ENCODE data around the gene SCAANT1. TPM values are rescaled to one million over a fixed set of nuclear protein-coding genes. Genes with fewer than 3 reads are reported as not detected.

SCAANT1 gene
- total and polyA plus RNA-seq, 2 donors (not counting 1 experiment from before 2014, with no cell fraction given), result 1.7 TPM; not detected in 1

DNA sequence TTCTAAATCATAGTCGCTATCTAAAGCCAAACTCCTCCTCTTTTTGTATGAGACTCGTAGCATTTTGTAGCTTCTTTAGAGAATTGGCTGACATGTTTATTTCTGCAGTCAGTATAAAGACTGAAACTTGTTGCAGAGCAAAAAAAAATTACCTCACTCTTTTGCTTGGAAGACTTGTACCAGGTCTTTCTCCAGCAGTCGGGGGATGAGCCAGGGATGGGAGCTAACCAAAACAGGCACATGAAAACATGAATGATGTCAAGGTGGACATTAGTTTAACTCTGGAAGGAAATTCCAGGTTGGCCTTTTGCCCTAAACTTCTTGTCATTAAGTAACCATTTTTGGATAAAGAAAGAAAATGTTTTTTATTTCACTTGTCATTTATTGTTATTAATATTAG, 47.0 kb upstream of the SCAANT1 start:
- no peak for DNase-seq (ENCODE audit: low read depth in 2 of 2)
- H3K4me3 ChIP-seq (replicated peaks in 1 of 4; ENCODE audit: control extremely low read depth in 1 of 4, insufficient read depth in 1 of 4, low read depth in 3 of 4, low read length in 4 of 4), result no peak overlapping the region
- TF ChIP-seq, protein P1, sequence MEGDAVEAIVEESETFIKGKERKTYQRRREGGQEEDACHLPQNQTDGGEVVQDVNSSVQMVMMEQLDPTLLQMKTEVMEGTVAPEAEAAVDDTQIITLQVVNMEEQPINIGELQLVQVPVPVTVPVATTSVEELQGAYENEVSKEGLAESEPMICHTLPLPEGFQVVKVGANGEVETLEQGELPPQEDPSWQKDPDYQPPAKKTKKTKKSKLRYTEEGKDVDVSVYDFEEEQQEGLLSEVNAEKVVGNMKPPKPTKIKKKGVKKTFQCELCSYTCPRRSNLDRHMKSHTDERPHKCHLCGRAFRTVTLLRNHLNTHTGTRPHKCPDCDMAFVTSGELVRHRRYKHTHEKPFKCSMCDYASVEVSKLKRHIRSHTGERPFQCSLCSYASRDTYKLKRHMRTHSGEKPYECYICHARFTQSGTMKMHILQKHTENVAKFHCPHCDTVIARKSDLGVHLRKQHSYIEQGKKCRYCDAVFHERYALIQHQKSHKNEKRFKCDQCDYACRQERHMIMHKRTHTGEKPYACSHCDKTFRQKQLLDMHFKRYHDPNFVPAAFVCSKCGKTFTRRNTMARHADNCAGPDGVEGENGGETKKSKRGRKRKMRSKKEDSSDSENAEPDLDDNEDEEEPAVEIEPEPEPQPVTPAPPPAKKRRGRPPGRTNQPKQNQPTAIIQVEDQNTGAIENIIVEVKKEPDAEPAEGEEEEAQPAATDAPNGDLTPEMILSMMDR (conservative IDR thresholded peaks at IDR 0.05 in 1 of 2, IDR thresholded peaks at IDR 0.05 in 1 of 2; ENCODE audit: low read depth in 1 of 2, low read length in 2 of 2), result no peak
- TF ChIP-seq EZH2 (IDR thresholded peaks at IDR 0.05; ENCODE audit: low read length, missing control alignments), result no peak
- H3K4me1 ChIP-seq (ENCODE audit: control insufficient read depth, extremely low read depth, insufficient read depth, low read length), result peaks cover 6% of the 10 kb centered on the region
- no peak overlapping the region for H2AFZ ChIP-seq (ENCODE audit: low read length)
- H4K20me1 ChIP-seq (ENCODE audit: control insufficient read depth, extremely low read depth, insufficient read depth, low read length), result no peaks in the 10 kb centered on the region
- no peaks in the 10 kb centered on the region for H3K27me3 ChIP-seq (ENCODE audit: control insufficient read depth, insufficient read depth, low read length)
- no peak overlapping the region for H3K27ac ChIP-seq (ENCODE audit: insufficient read depth, low read length)
- no peak overlapping the region for H3K9ac ChIP-seq (ENCODE audit: insufficient read depth, low read length)
- peaks cover 14% of the 10 kb centered on the region for H3K79me2 ChIP-seq (ENCODE audit: control insufficient read depth, insufficient read depth, low read length)
- no peak overlapping the region for H3K4me2 ChIP-seq (ENCODE audit: extremely low read depth, insufficient read depth, low read length)
- no peaks in the 10 kb centered on the region for H3K36me3 ChIP-seq (ENCODE audit: control insufficient read depth, insufficient read depth, low read length)
- H3K9me3 ChIP-seq (ENCODE audit: control insufficient read depth, insufficient read depth, low read depth, low read length), result no peaks in the 10 kb centered on the region

DNA sequence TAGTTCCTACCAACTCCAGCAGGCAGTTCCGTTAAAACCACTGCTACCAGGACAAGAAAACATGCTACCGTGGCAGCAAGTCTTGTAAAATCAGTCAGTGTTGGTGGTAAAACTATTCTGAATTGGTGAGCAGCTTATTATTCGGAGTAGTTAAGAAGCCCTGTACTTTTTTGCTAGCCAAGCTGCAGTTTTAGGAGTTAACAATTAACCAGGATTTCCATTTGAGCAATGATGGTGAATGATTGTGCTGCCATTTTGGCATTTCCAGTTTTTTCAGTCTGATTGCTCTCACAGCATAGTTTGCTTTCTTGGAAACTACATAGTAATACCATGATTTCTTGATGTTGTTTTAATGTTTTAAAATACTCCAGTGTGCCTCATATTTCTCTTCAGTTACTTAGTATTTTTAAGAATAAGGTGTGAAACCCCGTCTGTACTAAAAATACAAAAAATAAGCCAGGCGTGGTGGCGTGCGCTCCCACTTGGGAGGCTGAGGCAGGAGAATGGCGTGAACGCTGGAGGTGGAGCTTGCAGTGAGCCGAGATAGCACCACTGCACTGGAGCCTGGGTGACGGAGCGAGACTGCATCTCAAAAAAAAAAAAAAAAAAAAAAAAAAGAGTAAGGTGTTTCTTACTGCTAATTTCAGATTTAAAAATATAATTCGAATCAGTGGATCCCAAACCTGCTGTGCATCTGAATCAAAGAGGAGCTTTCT, 43.8 kb upstream of the SCAANT1 start:
- Histone ChIP-seq H4K20me1 (ENCODE audit: control insufficient read depth, extremely low read depth, insufficient read depth, low read length) (no peaks in the 10 kb centered on the region), H3K4me2 (ENCODE audit: extremely low read depth, insufficient read depth, low read length) (no peak overlapping the region), H3K27me3 (ENCODE audit: control insufficient read depth, insufficient read depth, low read length) (no peaks in the 10 kb centered on the region), H2AFZ (ENCODE audit: low read length) (no peak overlapping the region), H3K27ac (ENCODE audit: insufficient read depth, low read length) (no peak overlapping the region), H3K4me1 (ENCODE audit: control insufficient read depth, extremely low read depth, insufficient read depth, low read length) (peaks cover 9% of the 10 kb centered on the region), H3K79me2 (ENCODE audit: control insufficient read depth, insufficient read depth, low read length) (peaks cover 12% of the 10 kb centered on the region), H3K36me3 (ENCODE audit: control insufficient read depth, insufficient read depth, low read length) (no peaks in the 10 kb centered on the region), H3K9ac (ENCODE audit: insufficient read depth, low read length) (no peak overlapping the region), H3K4me3 (replicated peaks in 1 of 4; ENCODE audit: control extremely low read depth in 1 of 4, insufficient read depth in 1 of 4, low read depth in 3 of 4, low read length in 4 of 4) (no peak overlapping the region), H3K9me3 (ENCODE audit: control insufficient read depth, insufficient read depth, low read depth, low read length) (no peaks in the 10 kb centered on the region)
- TF ChIP-seq, protein P1 (conservative IDR thresholded peaks at IDR 0.05 in 1 of 2, IDR thresholded peaks at IDR 0.05 in 1 of 2; ENCODE audit: low read depth in 1 of 2, low read length in 2 of 2), result no peak
- TF ChIP-seq EZH2 (IDR thresholded peaks at IDR 0.05; ENCODE audit: low read length, missing control alignments), result no peak
- no peak for DNase-seq (ENCODE audit: low read depth in 2 of 2)

GRCh38 chr3:63955036-63955650, 43.0 kb upstream of the SCAANT1 start:
- peaks cover 11% of the 10 kb centered on the region for H3K79me2 ChIP-seq (ENCODE audit: control insufficient read depth, insufficient read depth, low read length)

More at GRCh38 chr3:63955036-63955650, 43.0 kb upstream of the SCAANT1 start:
- no peak overlapping the region for H2AFZ ChIP-seq (ENCODE audit: low read length)
- H3K27ac ChIP-seq (ENCODE audit: insufficient read depth, low read length), result no peak overlapping the region
- no peaks in the 10 kb centered on the region for H3K27me3 ChIP-seq (ENCODE audit: control insufficient read depth, insufficient read depth, low read length)
- no peak overlapping the region for H3K9ac ChIP-seq (ENCODE audit: insufficient read depth, low read length)
- peaks cover 9% of the 10 kb centered on the region for H3K4me1 ChIP-seq (ENCODE audit: control insufficient read depth, extremely low read depth, insufficient read depth, low read length)
- H3K4me2 ChIP-seq (ENCODE audit: extremely low read depth, insufficient read depth, low read length), result no peak overlapping the region
- TF ChIP-seq, protein P1 (conservative IDR thresholded peaks at IDR 0.05 in 1 of 2, IDR thresholded peaks at IDR 0.05 in 1 of 2; ENCODE audit: low read depth in 1 of 2, low read length in 2 of 2), result no peak
- TF ChIP-seq EZH2 (IDR thresholded peaks at IDR 0.05; ENCODE audit: low read length, missing control alignments), result no peak
- DNase-seq (ENCODE audit: low read depth in 2 of 2), result no peak
- no peaks in the 10 kb centered on the region for H3K36me3 ChIP-seq (ENCODE audit: control insufficient read depth, insufficient read depth, low read length)
- no peaks in the 10 kb centered on the region for H3K9me3 ChIP-seq (ENCODE audit: control insufficient read depth, insufficient read depth, low read depth, low read length)
- no peaks in the 10 kb centered on the region for H4K20me1 ChIP-seq (ENCODE audit: control insufficient read depth, extremely low read depth, insufficient read depth, low read length)
- no peak overlapping the region for H3K4me3 ChIP-seq (replicated peaks in 1 of 4; ENCODE audit: control extremely low read depth in 1 of 4, insufficient read depth in 1 of 4, low read depth in 3 of 4, low read length in 4 of 4)

Data from fibroblast of lung (primary cell).